NCI-H1048 (cell line): ENCODE measurements around the gene COPS6.

Experiments
- DNase-seq: peaks from one replicate; lab custom pipeline; 2025; lab: John Stamatoyannopoulos, UW

The COPS6 gene

GRCh38 chr7:100088621-100089457, at the start of gene COPS6:
Gene COPS6 (plus strand): TSS chr7:100088969. CDS start chr7:100088991, 22 bp downstream.
- peak; percentile 35 for DNase-seq

GRCh38 chr7:100040575-100040974, 48.2 kb upstream of the COPS6 start:
- DNase-seq: no peak

GRCh38 chr7:100044718-100045117, 44.1 kb upstream of the COPS6 start:
- DNase-seq: no peak

- DNase-seq: no peak
Observed at GRCh38 chr7:100048680-100049079, 40.1 kb upstream of the COPS6 start.

GRCh38 chr7:100049441-100050291, 39.1 kb upstream of the COPS6 start, which contains the start of gene ZSCAN21:
Gene ZSCAN21 (plus strand): TSS chr7:100049774. CDS start chr7:100057007, 7,233 bp downstream.
- peak; percentile 64 for DNase-seq

- DNase-seq: no peak
Observed at GRCh38 chr7:100051611-100052010, 37.2 kb upstream of the COPS6 start.

GRCh38 chr7:100053215-100053614, 35.6 kb upstream of the COPS6 start:
- no peak for DNase-seq

- no peak for DNase-seq
Observed at GRCh38 chr7:100057006-100057405, 31.8 kb upstream of the COPS6 start.

- DNase-seq: no peak
Observed at GRCh38 chr7:100059251-100059739, 29.5 kb upstream of the COPS6 start.

- DNase-seq: no peak
Observed at GRCh38 chr7:100061518-100062193, 27.1 kb upstream of the COPS6 start.

GRCh38 chr7:100063376-100063775, 25.4 kb upstream of the COPS6 start:
- no peak for DNase-seq

GRCh38 chr7:100064162-100064561, 24.6 kb upstream of the COPS6 start:
- DNase-seq: no peak

GRCh38 chr7:100065452-100066186, 23.1 kb upstream of the COPS6 start:
- no peak for DNase-seq

GRCh38 chr7:100066953-100067352, 21.8 kb upstream of the COPS6 start:
- no peak for DNase-seq

GRCh38 chr7:100069991-100070390, 18.8 kb upstream of the COPS6 start:
- DNase-seq: no peak

- no peak for DNase-seq
Observed at GRCh38 chr7:100071018-100071723, 17.6 kb upstream of the COPS6 start.

- DNase-seq: no peak
Observed at GRCh38 chr7:100072462-100072861, 16.3 kb upstream of the COPS6 start.

GRCh38 chr7:100074841-100075240, 13.9 kb upstream of the COPS6 start:
- DNase-seq: no peak

GRCh38 chr7:100075418-100075817, 13.4 kb upstream of the COPS6 start:
- DNase-seq: no peak

- DNase-seq: no peak
Observed at GRCh38 chr7:100077205-100077604, 11.6 kb upstream of the COPS6 start.
